Stimulated activated CD4-positive, alpha-beta T cell treated with anti-CD3 and anti-CD28 coated beads, Interleukin-12 subunit alpha, Interleukin-12 subunit beta, amount 100 ng/mL, for 48 hours (primary cell): ENCODE results near the gene RNASET2.
"Not testable (repeated sequence)": the region's sequence is repeated elsewhere in the genome, so short reads cannot be mapped to it uniquely, and the experiment has no call there.

Source experiments
- DNase-seq, 3 donors: peaks; one replicate each; pipeline ENCODE4 v3.0.0-alpha.2; 2020; ENCODE audit warnings: low read depth in 2 of 3, low spot score in 1 of 3

RNASET2 gene

GRCh38 chr6:166928644-166929541, 27.5 kb downstream of the RNASET2 start:
- no peak for DNase-seq

GRCh38 chr6:166927935-166928643, 28.3 kb downstream of the RNASET2 start:
- DNase-seq, result no peak

GRCh38 chr6:166927240-166927934, 29.0 kb downstream of the RNASET2 start:
- no peak for DNase-seq

- DNase-seq, result no peak
Measured at GRCh38 chr6:166926748-166927147, 29.6 kb downstream of the RNASET2 start.

DNA sequence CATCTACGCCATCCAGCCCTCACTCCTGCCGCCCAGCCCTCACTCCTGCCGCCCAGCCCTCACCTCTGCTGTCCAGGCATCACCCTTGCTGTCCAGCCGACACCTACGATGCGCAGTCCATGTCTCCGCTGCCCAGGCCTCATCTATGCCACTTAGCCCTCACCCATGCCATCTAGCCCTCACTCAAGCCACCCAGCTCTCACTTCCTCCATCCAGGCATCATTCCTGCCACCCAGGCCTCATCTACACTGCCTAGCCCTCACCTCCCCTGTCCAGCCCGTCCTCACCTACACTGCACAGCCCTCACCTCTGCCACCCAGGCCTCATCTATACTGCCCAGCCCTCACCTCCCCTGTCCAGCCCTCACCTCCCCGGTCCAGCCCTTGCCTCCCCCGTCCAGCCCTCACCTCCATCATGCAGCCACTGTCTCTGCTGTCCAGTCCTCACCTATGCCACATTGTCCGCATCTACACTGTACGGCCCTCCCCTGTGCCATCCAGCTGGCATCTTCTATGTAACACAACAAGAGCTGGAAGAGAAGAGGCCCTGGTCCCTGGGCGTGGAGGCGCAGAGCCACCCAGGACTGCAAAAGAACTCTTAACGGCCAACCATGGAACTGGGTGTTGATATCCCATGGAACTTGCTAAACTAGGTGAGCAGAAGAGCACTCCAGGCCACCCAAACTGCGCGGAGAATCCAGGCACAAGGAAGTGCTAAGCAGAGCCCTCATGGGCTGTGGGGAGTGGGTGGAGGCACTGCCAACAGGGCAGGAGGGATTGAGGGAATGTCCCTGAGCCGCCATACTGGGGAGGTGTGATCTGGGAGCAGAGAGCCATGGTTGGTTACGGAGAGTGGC, 31.0 kb downstream of the RNASET2 start:
- DNase-seq, result no peak

GRCh38 chr6:166924531-166924930, 31.8 kb downstream of the RNASET2 start:
- no peak for DNase-seq

- no peak for DNase-seq
Measured at GRCh38 chr6:166922937-166923336, 33.4 kb downstream of the RNASET2 start.

- no peak for DNase-seq
Measured at GRCh38 chr6:166921570-166921969, 34.8 kb downstream of the RNASET2 start.

DNA sequence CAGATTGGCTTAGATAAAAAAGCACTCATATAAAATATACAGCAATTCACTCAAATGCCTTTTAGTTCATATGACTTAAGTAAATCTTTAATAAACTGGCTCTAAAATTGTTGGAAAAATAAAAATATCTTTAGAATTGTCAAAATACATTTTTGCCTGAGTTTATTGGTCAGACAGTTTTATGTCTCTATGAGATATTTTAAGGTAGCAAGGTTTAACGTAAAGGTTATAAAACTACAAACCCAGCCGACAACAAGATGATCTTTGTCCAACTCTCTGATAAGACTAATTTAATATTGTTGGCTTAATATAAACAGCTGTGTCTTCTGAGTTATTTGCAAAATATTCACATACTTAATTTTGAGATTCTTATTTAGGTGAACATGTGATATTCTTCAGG, 39.5 kb downstream of the RNASET2 start:
- DNase-seq, result no peak

DNA sequence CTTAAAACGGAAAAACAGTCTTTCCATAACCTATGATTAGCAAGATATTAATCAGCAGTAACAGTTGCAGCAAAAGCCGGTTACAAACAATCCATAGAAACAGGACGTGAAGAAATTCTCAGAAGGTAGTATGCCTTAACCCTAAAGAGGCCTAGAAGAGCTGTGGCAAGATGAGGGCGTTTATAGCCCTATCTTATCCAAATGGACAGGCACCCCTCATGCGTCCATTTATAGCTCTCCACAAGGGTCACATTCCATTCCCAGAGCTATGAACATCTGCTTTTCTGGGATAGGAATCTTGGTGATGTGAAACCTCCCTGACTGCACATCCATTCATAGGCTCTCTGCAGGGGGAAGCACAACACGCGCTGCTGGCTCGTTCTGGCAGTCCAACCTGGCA, 40.9 kb downstream of the RNASET2 start:
- DNase-seq, result not testable (repeated sequence)

GRCh38 chr6:166914952-166915351, 41.4 kb downstream of the RNASET2 start:
- DNase-seq, result not testable (repeated sequence)

GRCh38 chr6:166911248-166911677, 45.1 kb downstream of the RNASET2 start:
- no peak for DNase-seq

DNA sequence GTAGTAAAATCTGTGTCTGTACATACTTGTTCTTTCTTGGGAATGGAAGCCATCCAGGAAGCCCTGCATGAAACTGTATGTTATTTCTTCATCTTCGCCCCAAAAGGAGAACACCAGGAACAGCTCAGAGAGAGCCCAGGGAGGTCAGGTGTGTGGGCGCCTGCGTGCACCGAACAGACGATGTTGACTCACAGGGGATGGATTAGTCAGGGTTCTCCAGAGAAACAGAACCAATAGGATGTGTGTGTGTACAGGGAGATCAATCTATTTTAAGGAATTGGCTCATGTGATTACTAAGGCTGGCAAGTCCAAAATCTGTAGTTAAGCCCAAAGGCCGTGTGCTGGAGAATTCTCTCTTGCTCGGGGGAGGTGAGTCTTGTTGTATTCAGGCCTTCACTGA, 45.7 kb downstream of the RNASET2 start:
- DNase-seq, result peak; percentile 11 to 14 (median 14)

DNA sequence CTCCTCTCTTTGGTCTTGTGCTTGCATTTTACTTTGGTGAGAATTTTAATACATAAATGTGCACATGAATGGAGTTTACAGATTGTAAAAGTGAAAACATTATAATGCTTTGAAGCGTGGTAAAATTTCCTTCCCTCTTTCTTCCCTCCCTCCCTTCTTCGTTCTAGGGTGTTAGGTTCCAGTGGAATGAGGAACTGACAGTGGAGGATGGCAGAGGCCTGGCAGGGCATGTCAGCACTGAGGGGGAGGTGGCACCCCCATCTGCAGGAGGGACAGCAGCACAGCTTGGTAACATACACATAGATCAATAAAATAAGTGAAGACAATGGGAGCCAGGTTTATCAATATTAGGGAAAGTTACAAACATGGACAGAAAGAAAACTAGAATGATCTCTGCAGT, 47.5 kb downstream of the RNASET2 start:
- DNase-seq, result no peak

DNA sequence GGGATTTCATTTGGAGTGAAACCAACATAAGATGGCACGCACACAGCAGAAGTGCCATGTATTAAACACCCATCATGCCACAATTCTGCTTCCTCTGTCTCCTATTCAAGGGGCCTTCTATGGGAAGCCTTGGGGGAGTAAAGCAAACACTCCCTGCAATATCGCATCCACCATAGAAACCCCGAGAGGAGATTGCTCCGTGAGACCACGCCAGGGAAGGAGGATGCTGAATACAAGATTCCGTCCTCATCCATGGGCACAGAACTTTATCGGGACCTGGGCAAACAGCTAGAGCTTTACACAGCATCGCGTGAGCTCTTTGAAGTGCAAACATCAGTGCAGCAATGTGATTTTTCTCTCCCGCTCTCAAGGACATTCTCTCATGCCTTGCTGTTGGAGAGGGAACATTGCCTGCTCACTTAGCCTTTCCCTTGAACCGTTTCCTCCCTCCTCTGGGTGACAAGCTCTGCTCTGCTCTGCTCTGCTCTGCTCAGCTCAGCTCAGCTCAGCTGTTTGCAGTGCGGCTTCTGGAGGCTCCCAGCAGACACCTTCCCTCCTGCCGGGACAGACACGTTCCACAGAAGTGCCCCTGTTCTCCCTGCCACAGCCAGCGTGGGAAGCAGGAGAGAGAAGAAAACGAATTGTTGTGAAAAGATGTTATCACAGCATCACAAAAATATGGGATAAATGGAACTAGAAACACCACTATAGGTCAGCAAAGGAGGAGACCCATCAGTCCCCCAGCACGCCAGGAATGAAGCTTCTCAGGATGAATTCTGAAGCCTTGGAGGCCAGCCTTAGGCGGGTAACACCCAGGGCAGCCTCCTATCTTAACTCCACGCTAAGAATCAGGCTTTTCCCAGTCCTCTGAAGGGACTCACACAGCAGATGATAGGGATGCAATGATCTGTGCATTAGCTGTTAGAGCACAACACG, 48.2 kb downstream of the RNASET2 start:
- no peak for DNase-seq

GRCh38 chr6:166907373-166907841, 48.9 kb downstream of the RNASET2 start:
- no peak for DNase-seq

GRCh38 chr6:166906376-166907044, 49.8 kb downstream of the RNASET2 start:
- no peak for DNase-seq

- DNase-seq, result no peak
Measured at GRCh38 chr6:166905505-166906134, 50.7 kb downstream of the RNASET2 start.

DNA sequence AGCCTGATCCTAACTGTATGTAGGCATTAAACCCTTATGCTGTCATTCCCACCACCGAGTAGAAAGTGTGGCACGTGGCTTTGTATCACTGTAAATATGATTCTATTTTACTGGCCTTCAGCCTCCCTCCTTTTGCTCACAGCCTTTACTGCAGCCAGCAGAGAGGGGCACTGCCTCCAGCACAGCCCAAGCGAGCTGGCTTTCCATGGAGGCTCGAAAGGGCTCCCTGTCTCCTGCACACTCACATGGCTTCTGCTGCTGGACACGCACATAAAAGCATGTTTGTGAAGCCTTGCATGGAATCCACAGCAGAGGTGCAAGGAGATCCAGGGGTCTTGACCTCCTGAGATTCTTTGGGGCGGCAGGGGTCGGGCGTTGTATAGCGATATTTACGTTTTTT, 51.3 kb downstream of the RNASET2 start:
- no peak for DNase-seq
